Measurements from ENCODE around the gene ADGRB3.

- TF ChIP-seq, protein P1, sequence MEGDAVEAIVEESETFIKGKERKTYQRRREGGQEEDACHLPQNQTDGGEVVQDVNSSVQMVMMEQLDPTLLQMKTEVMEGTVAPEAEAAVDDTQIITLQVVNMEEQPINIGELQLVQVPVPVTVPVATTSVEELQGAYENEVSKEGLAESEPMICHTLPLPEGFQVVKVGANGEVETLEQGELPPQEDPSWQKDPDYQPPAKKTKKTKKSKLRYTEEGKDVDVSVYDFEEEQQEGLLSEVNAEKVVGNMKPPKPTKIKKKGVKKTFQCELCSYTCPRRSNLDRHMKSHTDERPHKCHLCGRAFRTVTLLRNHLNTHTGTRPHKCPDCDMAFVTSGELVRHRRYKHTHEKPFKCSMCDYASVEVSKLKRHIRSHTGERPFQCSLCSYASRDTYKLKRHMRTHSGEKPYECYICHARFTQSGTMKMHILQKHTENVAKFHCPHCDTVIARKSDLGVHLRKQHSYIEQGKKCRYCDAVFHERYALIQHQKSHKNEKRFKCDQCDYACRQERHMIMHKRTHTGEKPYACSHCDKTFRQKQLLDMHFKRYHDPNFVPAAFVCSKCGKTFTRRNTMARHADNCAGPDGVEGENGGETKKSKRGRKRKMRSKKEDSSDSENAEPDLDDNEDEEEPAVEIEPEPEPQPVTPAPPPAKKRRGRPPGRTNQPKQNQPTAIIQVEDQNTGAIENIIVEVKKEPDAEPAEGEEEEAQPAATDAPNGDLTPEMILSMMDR (conservative IDR thresholded peaks at IDR 0.05; ENCODE audit: low read length) = no peak
- TF ChIP-seq EZH2phosphoT487 (IDR thresholded peaks at IDR 0.05; ENCODE audit: borderline replicate concordance, low read depth, low read length) = no peak
Measured at GRCh38 chr6:69026243-69026642, 391.2 kb downstream of the ADGRB3 start.

Data from OCI-LY7 (cell line).